GM12878 (cell line): ENCODE data around the gene MCRIP2.

Experiments
- EZH2 ChIP-seq: IDR thresholded peaks from 2 replicates; pipeline ENCODE4 v1.6.1; 2012; ENCODE audit warnings: low read depth, mild to moderate bottlenecking, control low read depth, inconsistent platforms, low read length, borderline replicate concordance; ENCODE audit not compliant: control insufficient read depth
- MXI1 ChIP-seq: fragments of 150-350 bp; IDR thresholded peaks from 2 replicates; pipeline ENCODE4 v1.6.1; 2011; ENCODE audit warnings: low read depth, mild to moderate bottlenecking, inconsistent platforms, low read length, improper control_type of control experiment
- TAF1 ChIP-seq: IDR thresholded peaks from 2 replicates; pipeline ENCODE4 v1.6.1; 2011; ENCODE audit warnings: mild to moderate bottlenecking, low read depth, low read length, borderline replicate concordance

- TF ChIP-seq TAF1 (no peak), MXI1 (no peak), EZH2 (no peak)
These were observed 29.1 kb downstream of the MCRIP2 start for GRCh38 chr16:670485-671352.
